GM13976 (cell line): ENCODE data around the gene GRK5.
A peak's percentile ranks its signal among the peaks of the same experiment; 100 is the strongest.

ENCODE experiments used
- DNase-seq: peaks from one replicate; pipeline ENCODE4 v3.0.0; 2012; ENCODE audit warnings: low spot score
- CTCF ChIP-seq: IDR thresholded peaks from 2 replicates; pipeline ENCODE4 v1.5.1; 2012; ENCODE audit warnings: borderline replicate concordance, mild to moderate bottlenecking; ENCODE audit not compliant: insufficient read depth; ENCODE audit errors: extremely low read depth, missing control alignments, control extremely low read depth
- in situ Hi-C: fragments of 300-500 bp; cut with MboI; formaldehyde crosslinking; loops from one replicate; pipeline ENCODE4 v1.12.0; 2022; ENCODE audit warnings: low sequenced_read_pairs, mixed read lengths, inconsistent platforms; ENCODE audit not compliant: unreplicated experiment

Gene GRK5

GRCh38 chr10:119501690-119502089 lies 294.3 kb downstream of the GRK5 start:
- no peak for TF ChIP-seq CTCF
- in situ Hi-C loops = no loop called here
- DNase-seq = peak; percentile 48

GRCh38 chr10:119502209-119502608 lies 294.8 kb downstream of the GRK5 start:
- TF ChIP-seq CTCF = no peak
- in situ Hi-C loops = no loop called here
- DNase-seq = peak; percentile 66

GRCh38 chr10:119502618-119503155 lies 295.3 kb downstream of the GRK5 start:
- no peak for TF ChIP-seq CTCF
- no peak for DNase-seq
- in situ Hi-C loops = no loop called here

- in situ Hi-C loops = no loop called here
- no peak for DNase-seq
- TF ChIP-seq CTCF = no peak
Measured at GRCh38 chr10:119503821-119504220, 296.4 kb downstream of the GRK5 start.

- no peak for DNase-seq
- in situ Hi-C loops = no loop called here
- TF ChIP-seq CTCF = no peak
Measured at GRCh38 chr10:119504651-119505050, 297.3 kb downstream of the GRK5 start.

- no peak for TF ChIP-seq CTCF
- DNase-seq = no peak
- in situ Hi-C loops = no loop called here
Measured at GRCh38 chr10:119505131-119505551, 297.8 kb downstream of the GRK5 start.
